Neural cell (in vitro differentiated cells): Measurements from ENCODE around the gene ZNF735. TPM values are rescaled to one million over a fixed set of nuclear protein-coding genes. Genes with fewer than 3 reads are reported as not detected.

Source experiments
- H2AFZ ChIP-seq: fragments of 200-600, 300-800 bp; sonication (generic), shearing (Covaris generic); 2 replicates; pipeline ENCODE4 v1.6.0; 2014; ENCODE audit warnings: low read depth, mild to moderate bottlenecking, antibody characterized with exemption, low read length, moderate library complexity
- H3F3A ChIP-seq: fragments of 200-600 bp; shearing (Covaris generic); 2 replicates; pipeline ENCODE4 v1.6.1; 2016; ENCODE audit warnings: mild to moderate bottlenecking, moderate library complexity, mixed read lengths, antibody characterized with exemption, low read length; ENCODE audit not compliant: insufficient read depth, poor library complexity, severe bottlenecking
- H3K27ac ChIP-seq: fragments of 200-600, 300-800 bp; sonication (generic), shearing (Covaris generic); 2 replicates; pipeline ENCODE4 v1.5.1; 2014; ENCODE audit warnings: mild to moderate bottlenecking, low read length, moderate library complexity
- H3K27me3 ChIP-seq: fragments of 300-800, 200-600 bp; sonication (generic), shearing (Covaris generic); 2 replicates; pipeline ENCODE4 v1.6.0; 2014; ENCODE audit warnings: mild to moderate bottlenecking, low read depth, low read length, moderate library complexity; ENCODE audit not compliant: insufficient read depth
- H3K36me3 ChIP-seq: fragments of 300-800, 200-600 bp; sonication (generic), shearing (Covaris generic); 2 replicates; pipeline ENCODE4 v1.5.1; 2014; ENCODE audit warnings: mild to moderate bottlenecking, antibody characterized with exemption, low read length, moderate library complexity; ENCODE audit not compliant: insufficient read depth
- H3K4me2 ChIP-seq: fragments of 300-800, 200-600 bp; sonication (generic), shearing (Covaris generic); 2 replicates; pipeline ENCODE4 v1.6.0; 2014; ENCODE audit warnings: mild to moderate bottlenecking, low read length
- H3K4me3 ChIP-seq: fragments of 300-800, 200-600 bp; sonication (generic), shearing (Covaris generic); 2 replicates; pipeline ENCODE4 v1.5.1; 2014; ENCODE audit warnings: mild to moderate bottlenecking, low read length, moderate library complexity
- H3K79me2 ChIP-seq: fragments of 200-600 bp; shearing (Covaris generic); replicated peaks from 2 replicates; pipeline ENCODE4 v1.6.0; 2014; ENCODE audit warnings: mild to moderate bottlenecking, low read length, moderate library complexity; ENCODE audit not compliant: insufficient read depth
- H3K9ac ChIP-seq: fragments of 300-800, 200-600 bp; sonication (generic), shearing (Covaris generic); 2 replicates; pipeline ENCODE4 v1.6.1; 2016; ENCODE audit warnings: mild to moderate bottlenecking, low read length, mixed read lengths
- H3K9me2 ChIP-seq: fragments of 200-600 bp; shearing (Covaris generic); 2 replicates; pipeline ENCODE4 v1.6.1; 2016; ENCODE audit warnings: mild to moderate bottlenecking, low read length, mixed read lengths; ENCODE audit not compliant: insufficient read depth
- H3K9me3 ChIP-seq: fragments of 200-600, 300-800 bp; sonication (generic), shearing (Covaris generic); 2 replicates; pipeline ENCODE4 v1.6.1; 2016; ENCODE audit warnings: mild to moderate bottlenecking, mixed run types, low read length, moderate library complexity, mixed read lengths
- H4K20me1 ChIP-seq: fragments of 200-600 bp; shearing (Covaris generic); 2 replicates; pipeline ENCODE4 v1.6.1; 2016; ENCODE audit warnings: mild to moderate bottlenecking, mixed run types; ENCODE audit not compliant: insufficient read depth
- EP300 ChIP-seq: fragments of 450-650 bp; conservative IDR thresholded peaks from 2 replicates; pipeline ENCODE4 v1.6.1; 2014; ENCODE audit warnings: antibody characterized with exemption, mild to moderate bottlenecking, moderate library complexity; ENCODE audit not compliant: poor library complexity, severe bottlenecking
- MXI1 ChIP-seq: fragments of 450-650 bp; conservative IDR thresholded peaks from 2 replicates; pipeline ENCODE4 v1.6.1; 2014; ENCODE audit warnings: antibody characterized with exemption, mild to moderate bottlenecking; ENCODE audit not compliant: poor library complexity, severe bottlenecking
- TAF1 ChIP-seq: IDR thresholded peaks from 2 replicates; pipeline ENCODE4 v1.6.1; 2012; ENCODE audit warnings: low read depth
- polyA plus RNA-seq: library from polyadenylated mRNA; depleted of rRNA; stranded (reverse); fragments of >200 nt; gene quantifications from 2 replicates; pipeline ENCODE4 v1.2.3, GENCODE V29; 2014
- TF ChIP-seq, protein P1 (sequence below): fragments of 450-650 bp; IDR thresholded peaks from 2 replicates; pipeline ENCODE4 v1.5.1; 2014; ENCODE audit warnings: antibody characterized with exemption, mild to moderate bottlenecking, moderate library complexity; ENCODE audit not compliant: poor library complexity, severe bottlenecking

Gene ZNF735
- polyA plus RNA-seq, 1 donor from 2014 or later: not detected

- Histone ChIP-seq H3K4me2 (no peak overlapping the region), H2AFZ (no peak overlapping the region), H3K9me2 (no peaks in the 10 kb centered on the region), H3K9ac (no peak overlapping the region), H3K79me2 (no peaks in the 10 kb centered on the region), H3F3A (no peaks in the 10 kb centered on the region), H3K9me3 (peaks cover 6% of the 10 kb centered on the region), H3K4me3 (no peak overlapping the region), H3K27me3 (no peaks in the 10 kb centered on the region), H3K36me3 (no peaks in the 10 kb centered on the region), H4K20me1 (no peaks in the 10 kb centered on the region), H3K27ac (no peak overlapping the region)
- TF ChIP-seq TAF1 (no peak), MXI1 (no peak), EP300 (no peak)
- TF ChIP-seq, protein P1, sequence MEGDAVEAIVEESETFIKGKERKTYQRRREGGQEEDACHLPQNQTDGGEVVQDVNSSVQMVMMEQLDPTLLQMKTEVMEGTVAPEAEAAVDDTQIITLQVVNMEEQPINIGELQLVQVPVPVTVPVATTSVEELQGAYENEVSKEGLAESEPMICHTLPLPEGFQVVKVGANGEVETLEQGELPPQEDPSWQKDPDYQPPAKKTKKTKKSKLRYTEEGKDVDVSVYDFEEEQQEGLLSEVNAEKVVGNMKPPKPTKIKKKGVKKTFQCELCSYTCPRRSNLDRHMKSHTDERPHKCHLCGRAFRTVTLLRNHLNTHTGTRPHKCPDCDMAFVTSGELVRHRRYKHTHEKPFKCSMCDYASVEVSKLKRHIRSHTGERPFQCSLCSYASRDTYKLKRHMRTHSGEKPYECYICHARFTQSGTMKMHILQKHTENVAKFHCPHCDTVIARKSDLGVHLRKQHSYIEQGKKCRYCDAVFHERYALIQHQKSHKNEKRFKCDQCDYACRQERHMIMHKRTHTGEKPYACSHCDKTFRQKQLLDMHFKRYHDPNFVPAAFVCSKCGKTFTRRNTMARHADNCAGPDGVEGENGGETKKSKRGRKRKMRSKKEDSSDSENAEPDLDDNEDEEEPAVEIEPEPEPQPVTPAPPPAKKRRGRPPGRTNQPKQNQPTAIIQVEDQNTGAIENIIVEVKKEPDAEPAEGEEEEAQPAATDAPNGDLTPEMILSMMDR: no peak
Measured at GRCh38 chr7:64266341-64266919, 59.4 kb downstream of the ZNF735 start.

Other genes starting within 250 kb of the ZNF735 start
- not detected in 2 replicates for gene ZNF722, start 208.4 kb upstream of the ZNF735 start, polyA plus RNA-seq
- gene ZNF727, start 161.8 kb upstream of the ZNF735 start, polyA plus RNA-seq: not detected in 2 replicates
- gene ZNF679, start 21.3 kb downstream of the ZNF735 start, polyA plus RNA-seq: not detected in 2 replicates
- gene ZNF736, start 106.8 kb downstream of the ZNF735 start, polyA plus RNA-seq: 0.04 and 1.7 TPM in 2 replicates